DLD1 (cell line): ENCODE measurements around the gene TMEFF1.

ENCODE experiments used
- in situ Hi-C: cut with HindIII; loops from 2 replicates; pipeline ENCODE4 v1.10.0; 2017; ENCODE audit warnings: low sequenced_read_pairs

The TMEFF1 gene

DNA sequence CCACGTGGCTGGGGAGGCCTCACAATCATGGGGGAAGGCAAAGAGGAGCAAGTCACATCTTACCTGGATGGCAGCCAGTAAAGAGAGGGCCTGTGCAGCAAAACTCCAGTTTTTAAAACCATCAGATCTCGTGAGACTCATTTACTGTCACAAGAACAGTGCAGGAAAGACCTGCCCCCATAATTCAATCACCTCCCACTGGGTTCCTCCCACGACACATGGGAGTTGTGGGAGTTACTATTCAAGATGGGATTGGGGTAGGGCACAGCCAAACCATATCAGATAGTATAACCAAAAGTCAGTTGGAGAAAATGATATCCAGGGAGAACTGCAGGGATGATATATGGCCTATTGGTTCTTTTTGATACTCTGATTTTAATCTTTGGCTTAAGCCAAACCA lies 94.9 kb downstream of the TMEFF1 start:
- in situ Hi-C loops, result no loop called here

- in situ Hi-C loops, result no loop called here
Observed at GRCh38 chr9:100573655-100574260, 100.8 kb downstream of the TMEFF1 start.

DNA sequence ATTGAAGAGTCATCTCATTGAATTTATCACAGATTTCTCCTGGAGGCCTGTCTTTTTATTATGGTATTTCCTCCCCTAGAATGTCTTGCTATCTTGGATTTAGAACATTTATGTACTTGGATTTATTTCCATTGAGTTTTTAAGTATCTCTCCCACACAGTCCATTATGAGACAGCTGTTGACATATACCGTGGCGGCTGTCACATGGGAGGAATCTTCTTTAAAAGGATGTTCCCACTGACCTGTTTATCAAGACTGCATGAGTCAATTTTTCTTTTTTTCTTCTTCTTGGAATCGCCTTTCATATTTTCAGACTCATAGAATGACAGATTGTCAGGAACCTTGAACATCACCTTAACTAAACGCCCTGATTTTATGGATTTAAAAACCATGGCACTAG lies 102.1 kb downstream of the TMEFF1 start:
- in situ Hi-C loops, result no loop called here

DNA sequence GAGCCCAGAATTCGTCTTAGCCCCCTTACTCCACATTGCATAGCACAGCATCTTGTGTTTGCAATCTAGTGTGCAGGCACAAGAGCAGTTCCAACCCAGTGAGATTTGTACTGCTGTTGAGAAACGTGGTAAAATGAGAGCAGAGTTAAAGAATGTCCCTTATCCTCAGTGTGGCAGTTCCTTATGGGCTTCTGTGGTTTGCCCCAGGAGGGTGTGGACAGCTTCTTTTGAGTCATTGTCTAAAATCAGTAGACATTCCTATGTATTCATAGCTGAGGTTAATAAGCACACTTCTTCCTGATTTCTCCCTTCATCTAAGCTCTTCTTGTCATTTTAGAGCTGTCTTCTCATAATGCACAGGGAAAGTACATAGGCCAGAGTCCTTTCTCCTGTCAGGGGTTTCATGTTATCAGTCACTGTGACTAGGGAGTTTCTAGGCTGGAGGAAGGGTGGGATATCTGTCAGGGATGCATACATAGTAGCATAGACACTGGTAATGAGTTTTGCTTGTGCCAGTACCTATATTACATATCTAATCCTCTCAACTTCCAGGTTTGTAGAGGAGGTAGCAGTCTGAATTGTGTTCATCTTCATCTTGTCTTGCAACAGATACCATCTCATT lies 102.9 kb downstream of the TMEFF1 start:
- in situ Hi-C loops, result no loop called here

- in situ Hi-C loops, result no loop called here
Observed at GRCh38 chr9:100577776-100578448, 105.0 kb downstream of the TMEFF1 start, which contains the start of gene CAVIN4. Gene CAVIN4 (plus strand): TSS chr9:100578079. CDS start chr9:100578144, 65 bp downstream.

- in situ Hi-C loops, result no loop called here
Observed at GRCh38 chr9:100578610-100579009, 105.7 kb downstream of the TMEFF1 start.

DNA sequence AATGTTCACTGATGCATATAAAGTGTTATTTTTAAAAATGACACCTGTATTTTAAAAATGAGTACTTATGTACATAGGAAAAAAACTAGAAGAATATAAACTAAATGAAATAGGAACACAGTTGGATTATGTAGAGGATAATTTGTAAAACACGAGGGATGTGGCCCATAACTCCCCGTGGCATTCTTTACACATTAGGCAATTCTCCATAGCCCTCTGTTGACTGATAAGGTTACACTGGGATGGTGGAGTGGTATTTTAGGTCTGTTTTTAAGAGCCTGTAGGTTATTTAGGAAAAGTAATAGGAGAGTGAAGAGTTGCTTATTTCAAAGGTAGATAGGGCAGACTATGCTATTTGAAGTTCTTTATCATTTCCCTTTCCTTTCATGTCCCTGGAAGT lies 106.7 kb downstream of the TMEFF1 start:
- in situ Hi-C loops, result no loop called here

GRCh38 chr9:100580257-100580656 lies 107.3 kb downstream of the TMEFF1 start:
- in situ Hi-C loops, result no loop called here

- in situ Hi-C loops, result no loop called here
Observed at GRCh38 chr9:100581081-100581480, 108.1 kb downstream of the TMEFF1 start.

- in situ Hi-C loops, result no loop called here
Observed at GRCh38 chr9:100581661-100582060, 108.7 kb downstream of the TMEFF1 start.

- in situ Hi-C loops, result no loop called here
Observed at GRCh38 chr9:100583014-100583802, 110.3 kb downstream of the TMEFF1 start.

GRCh38 chr9:100584951-100585350 lies 112.0 kb downstream of the TMEFF1 start:
- in situ Hi-C loops, result no loop called here

DNA sequence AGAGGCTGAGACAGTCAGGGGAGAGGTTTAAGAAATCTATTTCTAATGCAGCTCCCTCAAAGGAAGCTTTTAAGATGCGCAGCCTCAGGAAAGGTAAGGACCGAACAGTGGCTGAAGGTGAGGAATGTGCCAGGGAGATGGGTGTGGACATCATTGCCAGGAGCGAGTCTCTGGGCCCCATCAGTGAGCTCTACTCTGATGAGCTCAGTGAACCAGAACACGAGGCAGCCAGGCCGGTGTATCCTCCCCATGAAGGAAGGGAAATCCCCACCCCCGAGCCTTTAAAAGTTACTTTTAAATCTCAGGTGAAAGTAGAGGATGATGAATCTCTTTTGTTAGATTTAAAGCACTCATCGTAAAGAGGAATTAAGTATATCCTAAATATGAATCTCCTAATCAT lies 113.1 kb downstream of the TMEFF1 start:
- in situ Hi-C loops, result no loop called here

GRCh38 chr9:100587375-100587774 lies 114.4 kb downstream of the TMEFF1 start:
- in situ Hi-C loops, result no loop called here

- in situ Hi-C loops, result no loop called here
Observed at GRCh38 chr9:100589582-100589981, 116.6 kb downstream of the TMEFF1 start.

DNA sequence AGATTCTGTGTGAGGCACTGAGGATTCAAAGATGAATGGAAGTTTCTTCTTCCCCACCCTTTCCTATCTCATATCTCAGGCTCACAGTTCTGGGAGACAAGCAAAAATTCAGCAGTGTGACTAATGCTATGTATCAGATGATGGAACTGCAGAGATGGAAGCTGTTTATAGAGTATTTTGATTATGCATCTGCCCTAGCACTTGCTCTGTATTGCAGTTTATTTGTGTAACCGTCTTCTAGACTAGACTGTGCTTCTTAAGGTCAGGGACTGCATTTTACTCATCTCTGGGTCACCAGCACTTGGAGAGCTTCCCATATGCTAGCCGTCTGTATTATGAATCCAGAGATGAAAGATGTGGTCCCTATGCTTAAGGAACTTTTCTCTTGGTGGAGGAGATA lies 117.5 kb downstream of the TMEFF1 start:
- in situ Hi-C loops, result no loop called here

- in situ Hi-C loops, result no loop called here
Observed at GRCh38 chr9:100591139-100591538, 118.2 kb downstream of the TMEFF1 start.

GRCh38 chr9:100591639-100592412 lies 118.9 kb downstream of the TMEFF1 start:
- in situ Hi-C loops, result no loop called here

DNA sequence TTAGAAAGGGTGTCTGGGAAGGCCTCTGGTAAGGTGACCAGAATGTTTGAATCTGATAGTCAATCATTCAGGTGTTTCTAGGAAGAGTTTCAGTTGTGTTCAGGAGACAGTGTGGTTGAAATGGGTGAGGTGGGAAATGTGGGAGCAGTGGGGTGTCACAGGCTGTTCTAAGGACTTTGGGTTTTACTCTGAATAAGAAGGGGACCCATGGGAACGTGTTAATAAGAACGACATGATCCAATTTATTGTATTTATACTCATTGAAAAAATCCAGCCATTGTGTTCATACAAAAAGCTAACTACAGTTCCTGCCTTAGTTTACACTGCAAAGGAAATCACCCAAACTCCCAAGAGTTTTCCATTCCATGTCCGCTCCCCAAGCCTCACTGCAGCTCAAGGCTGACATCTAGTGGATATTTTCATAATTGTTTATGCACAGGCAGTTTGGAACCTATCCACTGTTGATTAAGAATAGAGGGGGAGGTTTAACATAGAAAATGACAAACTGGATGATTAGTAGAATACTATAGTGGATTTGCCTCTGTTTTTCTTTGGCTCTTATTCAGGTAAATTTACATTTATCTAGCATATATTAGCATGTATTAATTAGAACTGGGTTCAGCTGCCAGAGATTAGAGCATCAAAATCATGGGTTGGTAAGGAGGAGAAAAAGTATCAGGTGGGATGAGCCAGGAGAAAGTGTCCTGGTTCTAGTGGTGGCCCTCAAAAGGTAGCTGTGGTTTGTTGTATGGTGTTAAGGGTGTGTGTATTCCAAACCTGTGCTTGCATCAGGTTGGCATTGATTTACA lies 122.6 kb downstream of the TMEFF1 start:
- in situ Hi-C loops, result no loop called here

GRCh38 chr9:100597236-100597635 lies 124.3 kb downstream of the TMEFF1 start:
- in situ Hi-C loops, result no loop called here
